SK-N-DZ (cell line): Measurements from ENCODE around the gene HSPA9.

Experiments
- DNase-seq: peaks from one replicate; pipeline ENCODE4 v3.0.0-alpha.2; 2015; ENCODE audit warnings: low spot score

The HSPA9 gene

DNA sequence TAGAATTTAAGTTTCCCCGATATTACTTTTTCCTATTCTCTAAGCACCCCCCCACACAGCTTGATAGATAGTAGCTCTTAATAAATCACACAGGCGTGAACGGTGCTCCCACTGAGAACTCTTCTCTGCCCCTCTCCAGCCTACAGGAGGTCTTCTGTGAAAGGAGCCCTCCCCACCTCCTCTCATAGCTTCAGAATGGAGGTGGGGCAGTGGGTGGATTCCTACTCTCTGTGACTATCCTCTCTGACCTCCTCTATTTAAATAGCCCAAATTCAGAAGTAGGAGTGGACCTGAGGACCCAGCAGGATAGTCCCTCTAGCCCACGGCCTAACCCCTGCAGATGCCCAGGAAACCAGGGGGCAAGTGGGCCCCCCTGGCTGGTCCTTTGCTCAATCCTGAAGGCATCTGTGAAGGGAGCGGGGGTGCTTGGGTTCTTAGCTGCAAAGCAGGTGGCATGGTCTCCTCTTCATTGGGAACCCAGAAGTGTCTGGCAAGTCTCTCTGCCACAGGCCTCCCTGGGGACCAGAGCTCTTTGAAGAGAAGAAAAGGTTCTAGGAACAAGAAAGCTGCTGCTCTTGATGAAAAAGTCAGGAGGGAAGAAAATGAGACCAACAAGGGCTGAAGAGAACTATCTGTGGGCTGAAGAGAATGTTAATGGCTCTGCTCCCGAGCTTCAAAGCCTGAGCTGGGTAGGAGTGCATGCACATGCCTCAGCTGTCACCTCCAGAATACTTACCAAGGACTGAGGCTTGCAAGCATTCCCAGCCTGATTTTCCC is 21.1 kb upstream of the HSPA9 start:
- DNase-seq = peak; percentile 52

DNA sequence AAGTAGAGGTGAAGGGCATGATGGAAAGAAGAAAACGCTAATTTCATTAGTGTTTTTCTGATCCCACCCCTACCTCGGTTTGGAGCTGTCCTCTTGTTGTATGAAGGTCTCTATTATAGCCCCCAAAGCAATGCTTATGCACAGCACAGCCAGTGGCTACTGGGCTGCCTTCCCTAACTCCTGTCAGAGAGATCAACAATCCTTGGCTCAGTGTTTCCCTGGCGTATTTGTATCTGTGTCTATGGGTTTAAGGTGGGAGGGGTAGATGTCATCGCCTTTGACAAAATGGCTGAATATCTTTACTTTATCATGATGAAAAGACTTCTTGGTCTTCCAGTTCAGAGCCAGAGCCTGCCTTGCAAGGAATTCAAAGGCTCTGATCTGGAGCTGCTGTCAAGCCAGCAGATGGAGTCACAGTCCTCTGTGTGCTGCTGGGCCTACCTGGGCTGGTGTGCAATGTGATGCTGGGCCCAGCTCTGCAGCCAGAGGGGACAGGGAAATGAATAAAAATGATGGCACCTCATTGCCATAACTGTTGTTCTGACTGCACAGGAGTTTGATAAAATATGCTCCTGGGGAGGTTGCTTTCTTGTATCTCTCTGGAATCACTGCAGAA is 20.1 kb upstream of the HSPA9 start:
- DNase-seq = peak; percentile 51

DNA sequence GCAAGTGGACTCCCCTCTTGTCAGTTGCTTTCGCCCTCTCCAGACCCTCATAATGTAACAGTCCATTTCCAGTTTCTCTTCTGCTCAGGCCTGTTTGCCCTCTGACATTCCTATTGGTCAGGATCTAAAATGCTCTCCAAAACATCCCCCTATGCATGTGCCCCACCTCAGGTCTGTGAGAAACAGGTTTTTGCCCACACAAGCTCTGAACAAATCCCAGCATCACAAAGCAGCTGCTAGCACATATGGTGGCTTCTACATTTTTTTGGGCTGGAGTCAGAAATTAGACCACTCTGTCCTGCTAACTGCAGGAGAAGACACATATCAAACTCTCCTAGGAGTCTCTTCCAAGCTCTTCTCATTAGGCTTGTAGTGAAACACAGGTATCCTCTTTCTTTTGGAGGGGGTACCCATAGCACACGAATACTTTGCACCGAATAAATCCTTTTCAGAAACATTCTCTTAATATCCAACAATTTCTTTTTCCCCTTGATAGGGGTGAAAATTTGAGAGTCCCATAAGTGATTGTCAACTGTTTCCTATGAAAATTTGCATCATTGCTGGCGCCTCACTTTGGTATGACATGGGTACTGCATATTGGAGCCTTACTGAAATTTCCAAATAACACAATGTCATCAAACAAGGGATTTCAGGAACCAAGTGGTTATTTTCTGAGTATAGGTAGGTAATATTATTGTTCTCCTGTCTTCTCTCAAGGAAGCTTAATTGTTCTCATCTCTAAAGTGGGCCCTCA is 19.3 kb upstream of the HSPA9 start:
- no peak for DNase-seq

DNA sequence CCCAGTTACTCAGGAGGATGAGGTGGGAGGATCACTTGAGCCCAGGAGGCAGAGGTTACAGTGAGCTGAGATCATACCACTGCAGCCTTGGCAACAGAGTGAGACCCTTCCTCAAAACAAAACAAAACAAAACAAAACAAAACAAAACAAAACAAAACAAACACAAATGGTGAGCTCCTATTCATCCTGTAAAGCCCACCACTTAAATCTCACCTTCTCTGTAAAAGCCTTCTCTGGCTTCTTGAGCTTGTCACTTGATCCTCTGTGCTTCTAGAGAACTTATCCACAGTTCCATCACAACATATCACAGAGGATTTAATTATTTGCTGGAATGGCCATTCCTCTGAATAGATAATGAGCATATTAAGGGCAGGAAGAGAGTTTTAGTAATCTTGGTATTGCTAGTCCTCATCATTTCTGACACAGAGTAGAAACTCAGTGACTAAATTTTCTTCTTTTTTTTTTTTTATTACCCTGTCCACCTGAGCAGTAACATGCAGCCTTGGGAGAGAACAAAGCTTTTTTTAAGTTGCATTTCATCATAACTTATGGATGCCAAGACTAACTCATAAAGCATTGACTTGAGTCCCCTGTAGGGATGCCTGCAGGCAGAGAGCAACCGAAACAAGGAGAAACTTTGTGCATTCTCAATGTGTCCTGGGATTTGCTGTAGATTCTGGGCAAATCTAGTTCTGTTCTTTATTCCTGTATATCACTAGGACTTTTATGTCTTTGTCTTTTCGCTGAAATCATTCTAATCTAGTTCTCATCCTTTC is 13.0 kb upstream of the HSPA9 start:
- no peak for DNase-seq

DNA sequence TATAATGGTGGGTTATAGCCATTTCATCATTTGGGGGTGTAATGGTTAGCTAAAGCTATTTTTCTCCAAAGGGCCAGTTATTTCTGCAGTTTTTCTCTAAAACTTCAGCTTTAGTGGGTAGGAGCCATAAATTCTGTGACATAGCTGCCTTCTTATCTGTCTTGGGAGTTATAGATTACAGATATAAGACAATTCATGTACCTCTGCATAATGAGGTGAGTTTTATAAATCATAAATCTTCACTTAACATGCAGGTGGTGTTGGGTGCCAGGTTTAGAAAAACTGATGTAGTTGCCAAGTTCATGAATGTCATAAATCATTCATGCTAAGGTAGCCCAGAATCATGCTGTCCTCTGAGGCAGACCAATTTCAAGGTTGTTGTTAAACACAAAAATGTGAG is 10.0 kb upstream of the HSPA9 start:
- DNase-seq = no peak

DNA sequence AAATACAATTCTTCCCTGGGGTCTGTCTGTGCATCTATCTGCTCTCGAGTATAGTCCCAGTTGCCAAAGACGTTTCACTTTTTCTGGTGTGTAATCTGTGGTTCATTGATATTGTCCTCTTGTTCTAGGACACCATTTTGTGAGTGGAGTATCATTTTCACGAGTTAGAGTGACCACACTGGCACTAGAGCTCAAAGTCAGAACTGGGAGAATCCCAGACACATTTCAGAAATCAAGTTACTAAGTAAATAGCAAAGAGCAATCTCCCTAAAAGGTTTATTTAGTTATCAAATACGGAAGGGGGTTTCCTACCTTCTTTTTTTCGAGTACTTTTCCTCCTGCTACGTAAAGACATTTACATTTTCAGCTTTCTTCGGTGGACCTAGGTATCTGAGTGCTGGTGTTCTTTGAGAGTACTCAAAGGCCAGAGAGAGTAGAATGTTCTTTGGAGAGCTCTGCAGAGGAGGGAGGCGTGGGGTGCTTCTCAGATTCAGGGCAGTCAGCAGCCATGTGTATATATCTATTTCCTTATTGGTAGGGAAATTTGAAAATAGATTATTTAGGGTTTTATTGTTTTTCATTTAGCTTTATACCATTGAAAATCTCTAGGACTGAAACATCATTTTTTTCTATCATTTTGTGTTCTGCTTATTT is 8.9 kb upstream of the HSPA9 start:
- DNase-seq = no peak

DNA sequence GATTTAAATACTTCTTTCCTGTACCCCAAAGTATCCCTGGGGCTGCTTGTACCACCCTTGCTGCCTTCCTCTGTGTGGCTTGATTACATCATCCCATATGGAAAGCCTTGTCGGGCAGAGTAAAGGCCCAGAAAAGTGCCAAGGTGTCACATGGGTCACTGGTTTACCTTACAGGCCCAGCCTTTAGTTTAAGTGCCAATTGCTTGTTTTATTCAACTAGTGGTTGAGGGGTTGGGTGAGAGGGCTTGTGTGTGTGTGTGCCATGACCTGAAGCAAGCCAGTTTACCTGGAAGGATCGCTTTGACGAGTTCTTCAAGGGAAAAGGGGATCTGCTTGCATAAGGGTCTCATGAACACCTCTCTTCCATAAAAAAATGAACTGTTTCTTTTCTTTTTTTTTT is 7.8 kb upstream of the HSPA9 start:
- no peak for DNase-seq

DNA sequence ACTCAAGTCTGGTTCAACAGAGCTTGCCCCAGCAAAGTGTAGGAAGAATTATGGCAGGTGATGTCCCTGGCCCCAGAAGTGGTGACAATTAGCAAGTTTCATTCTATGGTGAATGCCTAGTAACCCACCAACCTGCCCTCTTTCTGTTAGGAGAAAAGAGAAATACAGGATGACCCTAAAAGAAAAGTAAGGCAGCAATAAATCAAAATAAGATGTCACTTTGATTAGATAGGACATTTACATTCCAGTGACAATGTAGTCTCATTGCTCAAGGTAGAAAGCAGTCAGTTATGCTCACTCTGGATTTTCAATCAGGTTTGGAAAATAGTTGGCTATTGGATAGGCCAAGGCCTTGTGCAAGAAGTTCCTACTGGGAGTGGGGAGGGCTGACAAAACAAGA is 5.6 kb upstream of the HSPA9 start:
- no peak for DNase-seq

DNA sequence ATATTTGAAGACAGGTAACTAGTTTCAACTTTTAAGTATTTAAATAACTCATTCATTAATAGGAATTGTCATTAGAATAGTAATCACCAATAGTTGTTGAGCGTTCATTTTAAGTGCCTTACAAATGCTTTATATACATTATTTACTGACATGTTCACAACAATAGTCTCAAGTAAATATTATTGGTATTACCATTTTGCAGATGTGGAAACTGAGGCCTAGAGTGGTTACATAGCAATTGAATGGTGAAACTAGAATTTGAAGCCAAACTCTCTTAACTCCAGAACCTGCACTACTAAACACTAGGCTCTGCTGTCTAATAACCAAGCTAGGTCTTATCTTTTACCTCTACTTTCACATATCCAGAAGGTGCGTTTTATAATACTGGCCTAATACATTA is 4.8 kb upstream of the HSPA9 start:
- no peak for DNase-seq

DNA sequence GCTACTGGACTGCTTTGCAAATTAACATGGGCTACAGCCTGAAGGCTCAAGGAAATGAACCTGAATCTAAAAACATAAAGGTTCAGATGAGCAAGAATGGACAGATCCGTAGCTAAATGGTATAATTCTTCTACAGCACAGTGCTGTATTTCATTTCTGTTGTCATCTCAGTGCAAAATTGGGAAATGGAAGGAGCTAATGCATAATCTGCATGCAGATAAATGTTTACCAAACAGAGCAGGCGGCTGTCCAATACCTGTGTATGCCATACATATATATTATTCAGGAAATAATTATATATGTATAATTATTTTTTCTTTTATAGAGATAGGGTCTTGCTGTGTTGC is 4.3 kb upstream of the HSPA9 start:
- no peak for DNase-seq

DNA sequence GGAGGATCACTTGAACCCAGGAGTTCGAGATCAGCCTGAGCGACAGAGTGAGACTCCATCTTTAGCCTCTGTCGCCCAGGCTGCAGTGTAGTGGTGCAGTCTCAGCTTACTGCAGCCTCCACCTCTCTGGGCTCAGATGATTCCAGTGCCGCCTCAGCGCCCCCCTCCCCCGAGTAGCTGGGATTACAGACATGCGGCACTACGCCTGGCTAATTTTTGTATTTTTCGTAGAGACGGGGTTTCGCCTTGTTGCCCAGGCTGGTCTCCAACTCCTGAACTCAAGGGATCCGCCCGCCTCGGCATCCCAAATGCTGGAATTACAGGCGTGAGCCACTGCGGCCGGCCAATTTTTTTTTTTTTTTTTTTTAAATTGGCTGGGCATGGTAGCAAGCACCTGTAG is 2.3 kb upstream of the HSPA9 start:
- DNase-seq = no peak

DNA sequence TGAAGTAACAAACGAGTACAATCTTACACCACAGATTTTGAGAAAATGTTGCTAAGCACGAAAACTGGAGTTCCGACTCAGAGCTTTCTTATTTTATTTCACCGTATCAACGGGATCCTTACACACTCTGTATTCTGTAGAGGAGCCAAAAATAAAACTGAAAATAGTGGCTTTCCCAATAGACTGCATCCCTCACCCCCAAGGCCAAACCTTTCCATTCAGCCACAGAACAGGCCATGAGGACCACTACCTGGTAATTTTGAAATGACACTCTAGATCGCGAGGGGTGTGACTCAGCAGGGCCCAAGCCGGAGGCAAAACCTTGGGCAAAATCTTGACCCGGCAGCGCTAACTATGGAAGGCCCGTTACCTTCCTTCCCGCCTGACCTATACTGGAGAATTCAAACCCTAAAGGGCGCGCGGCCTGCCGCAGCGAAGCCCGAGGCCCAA is 432 bp downstream of the HSPA9 start:
- no peak for DNase-seq

DNA sequence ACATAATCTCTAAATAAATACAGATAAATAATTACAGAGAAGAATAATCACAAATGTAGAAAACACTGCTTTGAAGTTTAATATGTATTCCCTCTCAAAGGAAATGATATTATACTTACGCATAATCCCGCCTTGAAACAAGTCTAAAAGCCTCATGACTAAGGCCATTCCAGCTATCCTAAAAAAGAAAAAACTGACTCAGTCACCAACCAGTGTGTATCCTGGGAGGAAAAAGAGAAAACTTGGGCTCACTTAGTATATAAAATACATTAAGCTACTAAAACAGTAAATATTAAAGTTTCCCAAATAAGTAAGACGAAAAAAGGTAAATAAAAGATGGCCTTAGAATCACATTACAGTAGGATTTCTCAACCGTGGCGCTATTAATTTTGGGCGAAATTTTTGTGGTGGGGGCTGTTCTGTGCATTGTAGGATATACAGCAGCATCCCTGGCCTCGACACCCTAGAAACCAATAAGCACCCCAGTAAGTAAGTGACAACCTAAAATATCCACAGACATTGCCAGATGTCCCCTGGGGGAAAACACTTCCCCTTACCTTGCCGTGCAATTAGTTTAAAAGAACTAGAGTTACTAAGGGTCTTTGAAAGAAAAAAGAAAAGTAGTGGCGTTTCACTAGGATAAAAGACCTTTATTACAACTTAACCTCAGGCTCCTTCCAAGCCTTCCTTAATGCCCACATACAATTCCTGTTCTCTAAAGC is 1.1 kb downstream of the HSPA9 start:
- DNase-seq = no peak

DNA sequence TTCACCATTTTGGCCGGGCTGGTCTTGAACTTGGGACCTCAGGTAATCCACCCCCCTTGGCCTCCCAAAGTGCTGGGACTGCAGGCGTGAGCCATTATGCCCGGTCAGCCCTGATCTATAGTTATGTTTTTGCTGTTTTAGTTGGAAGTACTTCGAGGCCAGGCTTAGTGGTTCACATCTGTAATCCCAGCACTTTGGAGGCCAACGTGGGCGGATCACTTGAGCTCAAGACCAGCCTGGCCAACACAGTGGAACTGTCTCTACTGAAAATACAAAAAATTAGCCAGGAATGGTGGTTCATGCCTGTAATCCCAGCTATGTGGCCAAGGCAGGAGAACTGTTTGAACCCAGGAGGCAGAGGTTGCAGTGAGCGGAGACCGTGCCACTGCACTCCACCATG is 2.0 kb downstream of the HSPA9 start:
- no peak for DNase-seq

DNA sequence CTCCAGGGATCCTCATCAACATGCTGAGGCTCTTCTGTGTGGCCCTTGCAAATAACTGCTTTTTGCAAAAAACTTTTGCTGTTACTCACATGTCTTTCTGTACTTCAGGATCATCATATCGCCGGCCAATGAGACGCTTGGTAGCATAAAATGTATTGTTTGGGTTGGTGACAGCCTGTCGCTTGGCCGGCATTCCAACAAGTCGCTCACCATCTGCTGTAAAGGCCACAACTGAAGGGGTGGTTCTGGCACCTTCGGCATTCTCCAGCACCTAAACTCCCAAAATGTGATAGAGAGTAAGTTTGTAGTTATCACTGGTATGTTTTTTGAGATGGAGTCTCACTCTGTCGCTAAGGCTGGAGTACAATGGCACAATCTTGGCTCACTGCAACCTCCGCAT is 4.3 kb downstream of the HSPA9 start:
- no peak for DNase-seq

DNA sequence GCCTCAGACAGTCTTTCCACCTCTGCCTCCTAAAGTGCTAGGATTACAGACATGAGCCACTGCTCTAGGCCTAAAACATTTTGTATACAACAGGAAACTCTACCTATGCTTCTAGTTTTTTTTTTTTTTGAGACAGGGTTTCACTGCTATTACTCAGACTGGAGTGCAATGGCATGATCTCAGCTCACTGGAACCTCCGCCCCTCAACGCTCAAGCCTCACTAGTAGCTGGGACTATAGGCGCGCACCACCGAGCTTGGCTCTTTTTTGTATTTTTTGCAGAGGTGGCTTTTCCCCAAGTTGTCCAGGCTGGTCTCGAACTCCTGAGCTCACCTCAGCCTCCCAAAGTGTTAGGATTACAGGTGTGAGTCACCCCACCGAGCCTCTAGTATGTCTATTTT is 5.4 kb downstream of the HSPA9 start:
- no peak for DNase-seq

DNA sequence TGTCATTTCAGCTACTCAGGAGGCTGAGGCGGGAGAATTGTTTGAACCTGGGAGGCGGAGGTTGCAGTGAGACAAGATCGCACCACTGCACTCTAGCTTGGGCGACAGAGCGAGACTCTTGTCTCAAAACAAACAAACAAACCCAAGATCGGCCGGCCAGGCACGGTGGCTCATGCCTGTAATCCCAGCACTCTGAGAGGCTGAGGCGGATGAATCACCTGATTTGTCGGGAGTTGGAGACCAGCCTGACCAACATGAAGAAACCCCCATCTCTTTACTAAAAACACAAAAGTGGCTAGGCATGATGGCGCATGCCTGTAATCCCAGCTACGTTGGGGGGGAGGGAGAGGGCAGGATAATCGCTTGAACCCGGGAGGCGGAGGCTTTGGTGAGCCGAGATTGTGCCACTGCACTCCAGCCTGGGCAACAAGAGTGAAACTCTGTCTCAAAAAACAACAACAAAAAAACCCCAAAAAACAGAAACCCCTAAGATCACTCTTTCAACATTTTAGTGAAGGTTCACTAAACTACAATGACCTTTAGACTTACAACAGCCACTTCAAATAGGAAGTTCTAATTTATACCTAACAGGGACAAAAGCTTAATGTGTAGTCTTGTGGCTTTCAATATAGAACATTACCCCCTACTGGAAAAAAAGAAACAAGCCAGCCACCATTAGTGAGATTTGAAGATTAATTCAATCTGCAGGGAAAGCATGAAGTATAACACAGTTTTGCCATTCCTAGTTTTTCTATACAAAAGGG is 7.0 kb downstream of the HSPA9 start:
- no peak for DNase-seq

DNA sequence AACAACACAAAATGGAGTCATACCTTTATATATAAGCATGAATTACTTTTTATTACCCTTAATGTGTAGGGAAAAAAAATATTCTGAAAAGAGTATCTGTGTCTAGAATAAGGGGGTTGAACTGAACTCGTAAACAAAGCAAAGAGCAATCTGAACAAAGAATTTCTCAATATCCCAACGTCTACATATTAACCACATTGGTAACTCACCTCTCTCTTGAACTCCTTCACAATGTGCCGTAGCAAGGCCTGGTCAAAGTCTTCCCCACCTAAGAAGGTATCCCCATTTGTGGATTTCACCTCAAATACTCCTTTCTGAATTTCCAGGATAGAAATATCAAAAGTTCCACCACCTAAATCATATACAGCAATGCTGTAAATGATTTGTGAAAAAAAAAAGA is 8.4 kb downstream of the HSPA9 start:
- DNase-seq = no peak

DNA sequence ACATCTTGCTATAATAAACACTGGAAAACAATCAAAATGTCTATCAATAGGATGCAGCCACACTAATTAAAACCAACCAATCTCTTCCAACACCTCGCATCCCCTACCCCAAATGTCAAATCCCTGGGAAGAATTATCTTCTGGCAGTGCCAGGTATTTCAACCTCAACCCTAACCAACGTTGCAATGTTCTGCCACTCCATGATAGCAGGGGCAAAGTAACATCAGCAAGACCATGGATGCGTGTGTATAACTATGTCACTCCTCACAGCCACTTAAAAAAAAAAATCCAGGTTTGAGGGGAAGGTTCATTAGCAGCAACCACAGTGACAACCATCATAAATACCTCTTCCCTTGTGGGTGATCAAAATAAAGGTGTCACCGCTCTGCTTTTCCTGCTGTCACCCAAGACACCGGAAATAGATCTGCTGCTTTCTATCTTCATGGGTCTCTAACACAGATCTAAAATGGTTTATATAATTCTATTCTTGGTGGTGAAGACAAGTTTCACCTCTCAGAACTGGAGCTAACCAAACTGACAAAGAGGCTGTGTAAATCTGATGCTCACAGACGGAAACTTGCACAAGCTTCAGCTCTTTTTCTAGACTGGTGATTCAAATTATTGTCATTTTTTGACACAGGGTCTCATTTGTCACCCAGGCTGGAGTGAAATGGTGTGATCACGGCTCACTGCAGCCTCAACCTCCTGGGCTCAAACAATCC is 9.9 kb downstream of the HSPA9 start:
- no peak for DNase-seq

DNA sequence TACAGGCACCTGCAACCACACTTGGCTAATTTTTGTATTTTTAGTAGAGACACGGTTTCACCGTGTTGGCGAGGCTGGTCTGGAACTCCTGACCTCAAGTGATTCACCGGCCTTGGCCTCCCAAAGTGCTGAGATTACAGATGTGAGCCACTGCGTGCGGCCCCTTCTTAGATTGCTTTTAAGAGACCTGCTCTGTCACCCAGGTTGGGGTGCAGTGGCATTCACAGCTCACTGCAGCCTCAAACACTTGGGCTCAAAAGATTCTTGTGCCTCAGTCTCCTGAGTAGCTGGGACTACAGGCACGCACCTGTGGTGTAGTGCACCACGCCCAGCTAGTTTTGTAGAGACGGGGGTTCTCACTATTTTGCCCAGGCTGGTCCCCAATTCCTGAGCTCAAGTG is 11.0 kb downstream of the HSPA9 start:
- no peak for DNase-seq
